Cerebellar cortex (tissue), 1 donor: ENCODE measurements around the gene DNASE1L1.
"Not testable (repeated sequence)": the region's sequence is repeated elsewhere in the genome, so short reads cannot be mapped to it uniquely, and the experiment has no call there.

Experiments used
- DNase-seq: peaks from one replicate; pipeline ENCODE4 v3.0.0-alpha.2; 2015; ENCODE audit warnings: low spot score

Gene DNASE1L1

DNA sequence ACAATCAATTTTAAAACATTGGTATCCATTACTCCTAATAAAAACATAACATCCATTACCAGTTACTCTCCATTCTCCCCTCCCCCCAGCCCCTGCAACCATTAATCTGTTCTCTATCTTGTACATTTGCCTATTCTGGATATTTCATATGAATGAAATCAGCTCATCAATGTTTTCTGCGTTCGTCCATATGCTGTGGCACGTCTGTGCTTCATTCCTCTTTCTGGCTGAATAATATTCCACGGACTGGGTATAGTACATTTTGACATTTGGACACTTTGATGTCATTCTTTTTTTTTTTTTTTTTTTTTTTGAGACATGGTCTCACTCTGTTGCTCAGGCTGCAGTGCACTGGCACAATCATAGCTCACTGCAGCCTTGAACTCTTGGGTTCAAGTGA lies 5.2 kb downstream of the DNASE1L1 start:
- DNase-seq = no peak

DNA sequence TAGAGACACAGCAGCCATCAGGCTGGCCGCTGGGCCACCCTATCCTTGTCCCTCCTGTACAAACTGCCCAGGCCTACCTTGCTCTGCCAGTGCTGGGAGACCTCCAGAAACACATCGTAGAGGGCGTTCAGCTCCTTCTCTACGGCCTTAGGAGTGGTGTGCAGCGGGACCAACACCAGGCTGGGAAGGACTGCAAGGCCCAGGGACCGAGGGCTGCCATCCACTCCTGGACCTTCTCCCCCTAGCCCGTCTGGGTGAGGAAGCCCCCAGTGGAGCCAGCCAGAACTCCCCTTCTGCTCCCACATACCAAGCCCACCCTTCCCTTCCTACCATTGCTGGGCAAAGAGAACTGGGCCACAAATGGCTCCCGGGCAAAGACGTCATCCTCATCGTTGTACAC lies 5.9 kb downstream of the DNASE1L1 start:
- no peak for DNase-seq

DNA sequence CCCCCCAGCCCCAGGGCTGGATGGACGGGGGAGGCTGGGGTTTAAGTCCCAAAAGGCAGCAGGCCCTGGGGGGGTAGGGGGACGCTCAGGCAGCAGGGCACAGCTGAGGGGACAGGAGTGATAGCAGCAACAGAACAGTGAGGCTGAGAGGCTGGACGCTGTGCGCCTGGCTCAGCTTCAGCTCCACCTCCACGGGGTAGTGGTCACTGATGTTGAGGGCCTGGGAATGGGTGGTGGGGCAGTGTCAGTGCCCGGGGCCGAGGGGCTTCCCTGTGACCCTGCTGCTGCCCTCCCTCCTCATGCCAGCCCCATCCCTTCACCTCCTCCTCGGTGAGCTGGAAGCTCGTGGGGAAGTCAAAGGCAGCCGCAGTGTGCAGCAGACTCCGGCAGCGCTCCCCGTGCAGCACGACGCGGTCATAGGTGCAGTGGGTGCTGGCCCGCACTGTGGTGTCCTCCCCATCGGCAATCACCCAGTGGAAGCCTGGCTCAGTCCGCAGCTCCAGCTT lies 6.4 kb downstream of the DNASE1L1 start:
- DNase-seq = no peak

DNA sequence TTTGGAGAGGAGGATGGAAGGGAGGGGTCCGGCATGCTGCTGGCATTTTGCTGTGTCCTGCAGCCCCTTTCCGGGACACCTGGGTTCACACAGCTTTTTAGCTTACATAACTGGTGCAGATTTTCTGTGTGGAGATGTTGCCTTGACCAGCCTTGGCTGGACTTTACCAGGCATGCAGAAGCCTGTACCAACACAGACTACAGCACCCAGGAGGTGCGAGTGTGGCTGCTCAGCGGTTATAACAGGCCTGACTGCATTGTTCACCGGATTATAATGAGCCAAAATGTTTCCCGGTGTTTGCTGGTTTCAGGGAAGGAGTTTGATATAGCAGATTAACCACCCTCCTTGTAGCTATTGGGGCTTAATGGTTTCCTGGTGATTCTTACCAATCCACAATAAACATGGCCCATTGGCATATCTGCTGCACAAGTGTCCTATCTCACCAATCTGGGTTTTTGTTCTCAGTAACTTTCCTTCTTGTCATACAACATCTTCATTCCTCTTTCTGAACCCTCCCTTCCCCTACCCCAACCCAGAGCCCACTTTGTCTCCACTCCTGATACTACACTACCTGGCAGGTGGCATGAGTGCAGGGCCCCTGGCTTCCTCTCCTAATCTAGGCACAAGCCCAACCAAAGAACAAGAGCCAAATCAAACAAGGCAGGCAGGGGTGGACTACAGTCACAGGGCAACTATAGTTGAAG lies 7.0 kb downstream of the DNASE1L1 start:
- no peak for DNase-seq

DNA sequence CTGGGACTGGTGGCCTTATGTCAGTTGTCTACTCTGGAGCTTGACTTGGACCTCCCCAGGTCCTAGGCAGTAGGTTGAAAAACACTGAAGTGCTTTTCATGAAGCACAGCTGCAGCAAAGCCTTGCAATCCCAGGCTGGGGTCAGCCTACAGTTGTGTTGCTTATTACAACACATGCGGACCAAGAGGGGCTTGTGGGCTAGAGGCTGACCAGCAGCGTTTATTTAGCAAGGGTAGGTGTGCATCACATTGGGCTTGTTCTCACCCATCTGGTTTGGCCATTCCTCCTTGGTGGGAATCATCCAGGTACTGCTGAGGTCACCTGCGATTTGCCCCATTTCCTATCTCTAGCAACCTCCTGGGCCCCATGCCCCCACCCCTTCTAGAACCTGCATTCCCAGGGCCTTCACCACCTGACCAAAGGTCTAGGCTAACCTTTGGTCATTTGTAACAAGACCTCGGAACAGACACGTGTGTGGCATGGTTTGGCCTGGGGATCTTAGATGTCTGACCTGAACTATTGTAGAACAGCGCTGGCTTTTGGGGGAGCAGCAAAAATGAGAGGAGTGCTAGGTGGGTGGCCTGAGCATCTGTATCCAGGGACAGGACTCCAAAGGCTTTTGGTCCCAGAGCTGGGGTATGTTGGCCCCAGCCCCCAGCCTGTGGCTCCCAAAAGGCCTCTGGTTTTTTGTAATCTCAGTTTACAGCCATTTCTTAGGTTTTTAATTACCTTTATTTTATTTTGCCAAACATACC lies 7.8 kb downstream of the DNASE1L1 start:
- peak; percentile 56 for DNase-seq

DNA sequence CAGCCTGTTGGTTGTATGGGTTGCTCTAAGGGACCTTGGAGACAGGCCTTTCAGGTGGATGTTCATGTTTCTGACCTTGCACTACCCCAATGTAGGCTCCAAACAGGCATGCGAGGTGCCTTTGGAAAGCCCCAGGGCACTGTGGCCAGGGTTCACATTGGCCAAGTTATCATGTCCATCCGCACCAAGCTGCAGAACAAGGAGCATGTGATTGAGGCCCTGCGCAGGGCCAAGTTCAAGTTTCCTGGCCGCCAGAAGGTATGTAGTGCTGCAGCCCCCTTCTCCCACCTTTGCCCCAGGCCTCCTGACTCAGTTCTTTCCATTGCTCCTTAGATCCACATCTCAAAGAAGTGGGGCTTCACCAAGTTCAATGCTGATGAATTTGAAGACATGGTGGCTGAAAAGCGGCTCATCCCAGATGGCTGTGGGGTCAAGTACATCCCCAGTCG lies 8.7 kb downstream of the DNASE1L1 start:
- DNase-seq = not testable (repeated sequence)

DNA sequence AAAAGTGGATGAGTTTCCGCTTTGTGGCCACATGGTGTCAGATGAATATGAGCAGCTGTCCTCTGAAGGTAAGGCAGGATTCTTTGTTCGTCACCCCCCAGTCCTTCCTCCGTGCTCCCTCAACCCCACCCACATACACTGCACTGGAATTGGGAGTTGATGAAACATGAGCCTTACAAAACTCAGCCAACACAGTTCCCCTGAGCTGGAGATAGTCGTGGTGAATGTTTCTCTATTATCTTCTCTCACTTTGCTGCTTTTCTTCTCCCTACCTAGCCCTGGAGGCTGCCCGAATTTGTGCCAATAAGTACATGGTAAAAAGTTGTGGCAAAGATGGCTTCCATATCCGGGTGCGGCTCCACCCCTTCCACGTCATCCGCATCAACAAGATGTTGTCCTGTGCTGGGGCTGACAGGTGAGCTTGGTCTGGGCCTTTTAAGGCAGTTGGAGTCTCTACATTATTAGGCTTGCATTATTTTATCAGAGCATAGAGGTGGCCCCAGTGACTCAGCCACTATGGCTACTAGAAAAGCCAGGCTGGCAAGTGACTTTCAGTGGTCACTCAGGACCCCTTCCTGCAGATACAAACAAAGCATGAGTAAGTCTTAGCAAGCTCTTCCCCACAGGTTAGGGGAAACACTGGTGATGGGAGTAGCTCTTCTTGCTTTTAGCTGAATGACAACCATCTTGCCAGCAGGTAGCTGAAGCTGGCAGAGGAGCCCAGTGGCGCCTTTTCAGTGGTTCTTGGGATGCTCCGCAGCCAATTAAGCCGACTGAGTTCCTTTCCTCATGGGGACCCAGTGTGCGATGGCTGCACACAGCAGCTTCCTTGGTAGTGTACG lies 9.3 kb downstream of the DNASE1L1 start:
- DNase-seq = no peak

DNA sequence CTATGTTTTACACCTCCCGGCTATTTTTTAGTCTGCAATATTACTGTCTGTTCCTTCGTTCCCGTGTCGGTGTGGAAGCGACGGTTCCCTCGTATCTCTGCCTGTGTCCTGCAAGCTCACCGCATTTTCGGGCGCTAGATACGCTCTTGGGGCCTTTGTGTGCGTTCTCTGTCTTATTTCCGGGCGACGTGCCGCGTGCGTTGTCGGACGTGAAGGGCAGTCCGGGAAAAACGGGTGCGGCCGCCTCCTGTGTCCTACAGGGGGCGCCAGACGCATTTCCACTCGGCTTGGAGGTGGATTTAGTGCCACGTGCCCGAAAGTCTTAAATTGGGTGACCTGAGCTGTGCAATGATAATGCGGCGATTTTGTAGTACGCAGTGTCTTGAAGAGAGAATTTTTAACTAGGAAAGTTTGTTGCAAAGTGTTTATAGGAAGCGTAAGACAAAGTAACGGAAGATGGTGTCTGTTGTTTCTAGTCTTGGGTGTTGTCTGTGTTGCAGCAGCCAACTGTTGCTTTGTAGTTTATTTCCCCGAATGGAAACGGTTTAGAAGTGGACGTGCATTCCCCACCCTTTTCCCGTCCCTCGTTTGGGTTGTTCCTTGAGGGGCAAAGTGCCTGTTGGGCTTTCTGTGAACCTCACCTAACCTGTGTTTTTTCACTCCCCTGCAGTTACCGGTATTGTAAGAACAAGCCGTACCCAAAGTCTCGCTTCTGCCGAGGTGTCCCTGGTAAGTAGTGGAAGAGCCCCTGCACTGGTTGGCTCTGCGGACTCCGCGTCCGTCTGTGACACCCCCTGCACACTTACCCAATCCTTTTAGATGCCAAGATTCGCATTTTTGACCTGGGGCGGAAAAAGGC lies 10.2 kb downstream of the DNASE1L1 start:
- DNase-seq = peak; percentile 82

DNA sequence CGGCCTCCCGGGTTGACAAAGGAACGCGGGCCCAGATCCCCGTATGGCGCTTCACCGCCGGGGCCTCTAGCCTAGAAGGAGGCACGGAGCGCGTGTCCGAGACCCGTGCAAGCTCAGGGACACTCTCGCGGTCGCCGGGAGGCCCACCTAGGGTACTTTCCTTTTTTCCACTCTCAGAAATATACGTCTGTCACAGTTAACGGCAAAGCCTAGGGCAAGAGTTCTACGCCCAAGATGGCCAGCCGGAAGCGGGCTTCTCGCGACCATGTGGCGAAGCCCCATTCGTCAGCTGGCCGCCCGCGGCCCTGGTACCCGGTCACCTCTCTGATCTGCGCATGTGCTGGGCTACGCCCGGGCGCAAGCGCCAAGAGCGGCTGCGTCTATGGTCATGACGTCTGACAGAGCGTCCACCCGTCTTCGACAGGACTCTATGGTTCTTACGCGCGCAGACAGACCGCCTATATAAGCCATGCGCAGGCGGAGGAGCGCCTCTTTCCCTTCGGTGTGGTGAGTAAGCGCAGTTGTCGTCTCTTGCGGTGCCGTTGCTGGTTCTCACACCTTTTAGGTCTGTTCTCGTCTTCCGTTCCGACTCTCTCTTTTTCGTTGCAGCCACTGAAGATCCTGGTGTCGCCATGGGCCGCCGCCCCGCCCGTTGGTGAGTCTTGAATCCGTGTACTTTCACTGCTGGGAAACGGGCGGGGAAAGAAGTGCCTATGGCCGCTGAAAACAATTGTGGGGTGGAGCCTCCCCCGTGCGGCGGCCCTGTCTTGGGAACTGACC lies 11.0 kb downstream of the DNASE1L1 start, which contains the start of gene RPL10:
Gene RPL10 (plus strand): TSS at position 490 of the 780 bp plus-strand sequence. CDS start 143 bp downstream, at position 633.
- DNase-seq = peak; percentile 95

DNA sequence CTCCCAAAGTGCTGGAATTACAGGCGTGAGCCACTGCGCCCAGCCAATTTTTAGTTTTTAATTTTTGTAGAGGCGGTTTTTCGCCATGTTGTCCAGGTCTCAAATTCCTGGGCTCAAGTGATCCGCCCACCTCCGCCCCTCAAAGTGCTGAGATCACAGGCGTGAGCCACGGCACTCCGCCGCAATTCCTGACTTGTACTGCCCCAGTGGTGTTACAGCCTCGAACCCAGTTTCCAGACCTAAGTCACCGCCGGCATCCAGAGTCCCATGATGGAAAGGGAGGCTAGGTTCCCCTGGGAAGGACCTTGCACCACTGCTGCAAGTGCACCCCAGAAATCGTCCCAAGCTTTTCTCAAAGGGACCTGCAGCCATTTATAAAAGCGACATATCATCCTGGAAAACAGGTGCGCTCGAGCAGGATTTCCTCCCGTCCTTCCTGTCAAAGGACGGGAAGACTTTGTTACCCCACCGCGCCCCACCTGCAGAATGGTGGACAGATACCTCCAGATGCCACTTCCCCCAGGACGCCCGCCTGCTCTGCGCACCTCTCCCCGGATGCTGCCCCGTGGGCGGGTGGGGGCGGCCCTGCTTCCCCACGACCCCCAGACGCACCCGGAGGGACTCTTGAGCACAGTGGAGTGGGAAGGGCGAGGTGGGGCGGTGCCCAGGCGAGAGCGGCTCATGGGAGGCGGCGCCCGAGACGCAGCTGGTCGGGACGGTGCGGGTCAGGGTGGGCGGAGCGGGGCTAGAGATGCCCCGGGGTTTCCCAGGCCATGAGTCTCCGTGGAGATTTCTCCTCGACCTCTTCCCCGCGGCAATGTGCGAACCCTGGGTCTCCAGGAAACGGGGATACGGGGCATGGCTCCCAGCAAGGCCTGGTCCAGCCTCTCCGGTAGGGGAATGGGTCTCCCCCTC lies 11.8 kb downstream of the DNASE1L1 start:
- no peak for DNase-seq

DNA sequence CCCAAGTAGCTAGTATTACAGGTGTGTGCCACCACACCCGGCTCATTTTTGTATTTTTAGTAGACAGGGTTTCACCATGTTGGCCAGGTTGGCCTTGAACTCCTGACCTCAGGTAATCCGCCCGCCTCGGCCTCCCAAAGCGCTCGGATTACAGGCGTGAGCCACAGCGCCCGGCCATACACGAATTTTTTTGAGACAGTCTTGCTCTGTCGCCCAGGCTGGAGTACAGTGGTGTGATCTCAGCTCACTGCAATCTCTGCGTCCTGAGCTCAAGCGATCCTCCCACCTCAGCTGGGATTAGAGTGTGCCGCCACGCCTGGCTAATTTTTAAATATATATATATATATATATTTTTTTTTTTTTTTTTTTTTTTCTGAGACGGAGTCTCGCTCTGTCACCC lies 12.7 kb downstream of the DNASE1L1 start:
- not testable (repeated sequence) for DNase-seq

DNA sequence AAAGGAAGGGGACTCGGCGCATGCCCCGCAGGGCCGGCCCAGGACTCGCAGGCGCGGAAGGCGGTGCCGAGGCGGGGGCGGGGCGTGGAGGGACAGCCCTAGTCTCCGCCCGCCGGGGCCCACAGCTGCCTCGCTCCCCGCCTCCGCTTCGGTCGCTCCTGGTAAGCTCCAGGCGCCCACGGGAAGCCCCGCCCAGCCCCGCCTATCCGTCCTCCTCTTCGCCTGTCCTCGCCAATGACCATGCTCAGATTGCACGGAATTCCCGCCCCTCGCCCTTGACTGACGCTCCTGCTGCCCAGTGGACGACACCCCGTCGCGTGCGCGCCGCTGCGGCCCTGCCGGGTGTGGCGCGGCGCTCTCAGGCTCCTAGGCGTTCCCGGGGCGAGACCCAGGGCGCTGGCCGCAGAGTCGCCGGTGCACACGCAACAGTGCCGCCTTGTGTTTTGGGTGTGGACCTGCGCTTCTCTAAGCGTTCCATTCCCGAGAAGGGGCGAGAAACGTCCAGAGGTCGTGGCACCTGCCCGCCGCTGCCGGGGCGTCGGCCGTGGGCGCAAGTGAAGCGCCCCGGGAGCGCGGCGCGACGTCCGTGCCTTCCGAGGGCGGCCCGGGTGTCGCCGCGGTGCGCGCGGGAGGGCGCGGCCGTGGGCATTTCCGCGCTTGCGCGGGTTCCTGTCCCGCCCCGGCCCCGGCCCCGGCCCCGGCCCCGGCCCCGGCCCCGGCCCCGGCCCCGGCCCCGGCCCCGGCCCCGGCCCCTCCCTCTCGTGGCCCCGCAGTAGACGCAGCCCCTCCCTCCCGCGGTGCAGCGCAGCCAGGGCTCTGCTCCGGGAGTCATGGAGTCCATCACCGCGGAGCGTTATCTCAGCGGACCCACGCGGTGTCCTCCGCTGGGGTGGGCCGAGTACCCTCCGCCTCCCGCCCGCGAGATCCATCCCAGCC lies 19.0 kb downstream of the DNASE1L1 start:
- not testable (repeated sequence) for DNase-seq

DNA sequence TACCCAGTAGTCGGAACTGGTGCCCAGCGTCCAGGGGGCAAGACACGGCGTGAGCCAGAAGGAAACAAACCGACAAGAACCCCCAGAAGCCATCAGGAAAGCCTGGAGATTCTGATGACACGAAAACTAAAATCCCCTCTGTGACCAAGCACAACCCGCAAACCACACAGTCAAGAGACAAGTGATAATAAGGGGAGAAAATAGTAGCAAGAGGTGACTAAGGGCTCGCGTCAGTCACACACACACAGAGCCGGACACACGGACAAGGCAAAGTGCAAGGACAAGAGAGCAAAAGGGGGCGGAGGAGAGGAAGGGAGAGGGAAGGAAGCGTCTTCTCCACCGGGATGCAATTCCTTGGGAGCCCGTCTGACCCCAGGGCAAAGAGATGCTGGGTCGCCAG lies 20.4 kb downstream of the DNASE1L1 start:
- not testable (repeated sequence) for DNase-seq

DNA sequence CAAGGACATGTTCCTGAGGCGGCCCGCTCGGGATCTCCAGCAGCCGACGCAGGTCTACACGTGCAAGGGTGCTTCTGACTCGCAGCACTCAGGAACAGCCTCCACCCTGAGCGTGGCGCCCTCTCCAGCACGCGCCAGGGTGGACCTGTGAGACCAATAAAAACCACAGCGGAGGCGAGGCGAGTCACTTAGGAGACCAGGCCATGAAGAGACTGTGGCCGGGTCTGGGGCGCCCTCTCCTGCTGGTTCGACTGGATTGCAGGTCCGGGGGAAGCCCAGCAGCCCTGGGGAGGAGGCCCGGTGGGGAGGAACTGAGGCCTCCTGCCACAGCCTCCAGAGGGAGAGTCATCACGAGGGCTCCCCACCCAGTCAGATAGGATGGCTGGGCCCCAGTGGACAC lies 21.0 kb downstream of the DNASE1L1 start:
- DNase-seq = not testable (repeated sequence)

DNA sequence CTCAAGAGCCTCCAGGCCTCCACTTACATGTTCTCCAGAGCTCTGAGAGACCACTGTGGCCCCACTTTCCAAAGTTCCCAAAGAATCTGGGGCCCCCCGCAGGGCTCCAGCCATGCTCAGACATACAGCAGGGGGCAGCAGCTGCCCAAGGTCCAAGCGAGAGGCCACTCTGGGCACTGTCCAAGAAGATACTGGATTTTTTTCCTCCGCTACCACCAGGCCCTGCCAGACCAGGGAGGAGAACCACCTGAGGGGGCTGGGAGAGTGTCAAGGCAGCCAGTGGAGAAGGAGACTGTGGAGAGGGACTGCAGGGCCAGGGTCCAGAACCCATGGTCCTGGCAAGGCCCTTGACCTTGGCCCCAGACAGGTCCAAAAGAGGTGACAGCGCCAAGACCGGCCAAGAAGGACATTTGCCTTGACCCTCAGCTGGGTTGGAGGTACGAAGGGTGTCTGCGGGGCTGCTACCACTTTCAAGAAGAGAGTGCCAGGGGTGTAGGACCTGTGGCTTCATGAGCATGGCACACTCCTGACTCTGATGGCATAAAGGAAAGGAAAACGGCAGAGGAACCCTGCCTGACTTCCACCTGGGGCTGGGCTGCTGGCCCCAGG lies 24.7 kb downstream of the DNASE1L1 start:
- no peak for DNase-seq

DNA sequence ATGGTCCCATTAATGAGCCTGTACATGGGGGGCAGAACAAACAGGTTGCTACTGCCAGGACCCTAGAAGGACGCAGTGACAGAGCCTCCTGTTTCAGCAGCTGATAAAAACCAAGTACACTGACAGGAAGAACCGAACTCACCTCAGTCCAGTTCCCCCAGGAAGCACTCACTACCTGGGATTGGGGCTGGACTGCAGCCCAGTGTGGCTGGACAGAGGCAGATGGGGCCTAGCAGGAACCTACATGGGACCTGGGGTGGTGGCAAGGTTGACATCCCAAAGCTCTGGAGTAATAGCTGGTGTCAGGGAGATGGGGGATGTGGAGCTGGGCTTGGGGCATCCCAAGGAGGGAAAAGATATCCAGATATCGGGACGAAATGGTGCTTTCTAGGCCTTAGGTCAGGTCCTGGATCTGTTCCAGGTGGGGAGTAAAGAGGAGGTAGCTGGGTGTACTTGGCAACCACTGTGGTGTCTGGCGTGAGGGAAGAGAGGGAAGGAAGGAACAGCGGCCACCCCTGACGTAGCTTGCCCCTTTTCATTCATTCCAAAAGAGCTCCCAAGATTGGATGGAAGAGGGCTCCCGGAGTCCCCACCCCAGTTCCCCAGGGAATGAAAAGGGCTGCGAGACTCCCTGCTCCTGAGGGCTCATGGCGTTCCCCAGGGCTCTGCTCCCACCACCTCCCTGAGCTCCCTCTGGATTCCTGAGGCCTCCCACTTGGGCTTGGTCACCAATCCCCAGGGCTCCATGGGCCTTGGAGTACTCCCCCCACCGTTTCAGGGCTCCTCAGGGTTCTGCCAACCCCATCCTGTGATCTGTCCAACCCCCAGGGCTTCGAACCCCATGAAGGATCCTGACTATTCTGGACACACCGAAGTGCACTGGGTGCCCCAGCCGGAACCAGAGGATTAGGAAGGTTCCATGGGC lies 25.4 kb downstream of the DNASE1L1 start:
- DNase-seq = no peak
